Mammary epithelial cell (primary cell): Measurements from ENCODE around the gene STK39.

ENCODE experiments used
- CTCF ChIP-seq, 2 donors: IDR thresholded peaks in 1 of 2; conservative IDR thresholded peaks in 1 of 2; 2 replicates each; pipeline ENCODE4 v1.5.1; 2011 to 2012; ENCODE audit warnings: inconsistent platforms in 2 of 2, low read length in 2 of 2, mild to moderate bottlenecking in 2 of 2, control low read depth in 1 of 2, low read depth in 1 of 2; ENCODE audit not compliant: insufficient read depth in 1 of 2; ENCODE audit errors: extremely low read depth in 1 of 2
- EZH2 ChIP-seq: IDR thresholded peaks from 2 replicates; pipeline ENCODE4 v1.6.1; 2012; ENCODE audit warnings: low read length, inconsistent platforms, borderline replicate concordance

GRCh38 chr2:168009900-168010299 is 237.5 kb downstream of the STK39 start:
- TF ChIP-seq CTCF (conservative IDR thresholded peaks at IDR 0.05 in 1 of 2, IDR thresholded peaks at IDR 0.05 in 1 of 2; ENCODE audit: extremely low read depth in 1 of 2, insufficient read depth in 1 of 2, low read depth in 1 of 2, low read length in 2 of 2) (no peak), EZH2 (no peak)
